Urinary bladder (tissue), 4 donors: ENCODE measurements around the gene CACNA1C. TPM values are rescaled to one million over a fixed set of nuclear protein-coding genes. Genes with fewer than 3 reads are reported as not detected.

ENCODE experiments used
- DNase-seq: peaks from one replicate; pipeline ENCODE4 v3.0.0-alpha.2; 2015; ENCODE audit errors: extremely low spot score
- H3K27ac ChIP-seq: one replicate; pipeline ENCODE4 v1.5.1; 2013; ENCODE audit warnings: low read depth, mild to moderate bottlenecking, moderate library complexity
- H3K36me3 ChIP-seq: one replicate; pipeline ENCODE4 v1.6.1; 2013; ENCODE audit warnings: mild to moderate bottlenecking, moderate library complexity; ENCODE audit not compliant: insufficient read depth
- H3K4me1 ChIP-seq: one replicate; pipeline ENCODE4 v1.6.1; 2013; ENCODE audit warnings: mild to moderate bottlenecking, moderate library complexity; ENCODE audit not compliant: insufficient read depth
- H3K4me3 ChIP-seq: one replicate; pipeline ENCODE4 v1.5.1; 2013; ENCODE audit warnings: low read depth, low read length
- WGBS: extraction: QIAGEN DNeasy Blood & Tissue Kit; methylation state at CpG from one replicate; pipeline ENCODE4 v1.1.7; 2013; 5-methylcytosine and 5-hydroxymethylcytosine counted together
- polyA plus RNA-seq: library from polyadenylated mRNA; stranded (reverse); fragments of 200-250 nt; gene quantifications from one replicate; pipeline ENCODE4 v1.2.3, GENCODE V29; 2013
- total RNA-seq: library from RNA; depleted of rRNA; stranded (reverse); fragments of >200 nt; gene quantifications from one replicate; pipeline ENCODE4 v1.2.3, GENCODE V29; 2014
- donor health status: healthy with polysubstance abuse.
- donor health status: healthy.

CACNA1C gene
- total and polyA plus RNA-seq, 2 donors, result 25.7 to 34.5 TPM

DNA sequence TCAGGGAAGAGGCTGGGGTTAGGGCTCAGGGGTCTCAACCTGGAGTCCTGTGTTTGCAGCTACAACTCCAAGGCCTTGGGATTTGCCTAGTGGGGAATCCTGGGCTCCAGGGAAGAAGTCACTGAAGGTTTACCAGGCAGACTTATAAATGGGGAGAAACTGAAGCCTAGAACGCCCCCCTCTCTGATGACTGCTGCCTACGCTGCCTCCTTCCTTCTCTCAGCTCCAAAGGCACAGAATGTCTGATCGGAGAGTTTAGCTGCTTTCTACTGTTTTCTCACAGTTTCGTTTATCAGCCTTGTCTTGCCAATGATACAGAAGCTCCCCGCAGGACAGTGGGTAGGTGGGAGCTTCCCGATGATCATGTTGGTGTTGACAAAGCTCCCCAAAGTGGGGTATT is 101.7 kb downstream of the CACNA1C start:
- no peak for DNase-seq
- no peaks in the 10 kb centered on the region for H3K36me3 ChIP-seq
- 94% methylated on average over 6 of the region's 6 CpGs for WGBS
- H3K4me3 ChIP-seq, result no peak overlapping the region
- no peak overlapping the region for H3K27ac ChIP-seq
- H3K4me1 ChIP-seq, result no peaks in the 10 kb centered on the region

DNA sequence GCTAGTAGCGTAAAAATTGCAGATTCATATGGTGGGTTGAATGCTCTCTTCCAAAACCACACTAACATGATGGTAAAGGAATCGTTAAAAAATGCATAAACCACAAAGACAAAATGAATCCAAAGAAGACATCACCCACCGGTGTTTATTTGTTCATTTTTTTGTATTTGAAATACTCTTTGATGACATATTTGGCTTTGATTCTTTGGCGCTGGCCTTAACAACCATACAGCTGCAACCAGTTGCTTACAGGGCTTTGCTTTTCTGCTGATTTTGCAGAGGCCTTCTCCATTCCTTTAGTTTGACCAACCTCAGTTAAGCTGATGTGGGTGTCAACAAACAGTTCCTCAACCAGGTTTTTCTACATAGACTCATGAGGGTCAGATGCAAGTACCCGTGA is 103.5 kb downstream of the CACNA1C start:
- no peak overlapping the region for H3K4me3 ChIP-seq
- 77% methylated on average over 5 of the region's 5 CpGs for WGBS
- no peak overlapping the region for H3K27ac ChIP-seq
- DNase-seq, result no peak
- H3K4me1 ChIP-seq, result no peaks in the 10 kb centered on the region
- H3K36me3 ChIP-seq, result no peaks in the 10 kb centered on the region

DNA sequence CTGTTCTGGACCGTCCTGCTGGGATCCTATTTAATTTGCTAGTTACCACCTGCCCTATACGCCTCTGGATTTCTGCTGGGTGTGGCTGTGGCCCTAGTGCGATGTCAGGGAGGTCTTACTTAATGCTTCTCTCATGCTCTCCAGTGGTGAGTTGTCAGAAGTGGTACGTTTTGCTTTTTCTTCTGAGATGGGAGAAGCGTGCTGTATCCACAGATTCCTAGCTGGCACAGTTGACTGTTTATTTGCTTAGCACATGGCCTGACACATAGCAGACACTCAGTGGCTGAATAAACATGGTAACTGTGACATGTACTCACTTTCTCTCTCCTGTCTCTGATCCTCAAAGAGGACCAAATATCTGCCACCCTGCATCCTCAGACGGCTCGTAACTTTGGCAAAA is 107.3 kb downstream of the CACNA1C start:
- Histone ChIP-seq H3K4me1 (no peaks in the 10 kb centered on the region), H3K4me3 (no peak overlapping the region), H3K36me3 (no peaks in the 10 kb centered on the region), H3K27ac (no peak overlapping the region)
- 82% methylated on average over 7 of the region's 7 CpGs for WGBS
- DNase-seq, result no peak

DNA sequence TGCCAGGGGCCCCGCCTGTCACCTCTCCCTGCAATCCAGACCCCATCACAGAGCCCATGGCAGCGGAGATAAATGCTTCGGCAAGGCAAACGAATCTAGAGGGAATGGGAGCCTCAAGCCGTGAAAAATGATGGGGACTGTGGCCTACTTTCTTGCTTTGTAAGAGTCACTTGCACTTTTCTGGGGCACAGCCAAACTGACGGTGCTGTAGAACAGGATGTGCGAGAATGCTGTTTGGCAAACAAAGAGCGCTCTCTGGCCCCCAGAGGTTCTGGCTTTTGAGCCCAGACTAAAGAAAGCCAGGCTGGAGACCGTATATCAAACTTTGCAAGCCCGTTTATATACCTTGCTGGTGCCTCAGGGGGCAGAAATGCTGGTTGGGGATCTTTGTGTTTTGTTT is 108.7 kb downstream of the CACNA1C start:
- Histone ChIP-seq H3K4me1 (no peaks in the 10 kb centered on the region), H3K4me3 (no peak overlapping the region)
- no peak for DNase-seq

DNA sequence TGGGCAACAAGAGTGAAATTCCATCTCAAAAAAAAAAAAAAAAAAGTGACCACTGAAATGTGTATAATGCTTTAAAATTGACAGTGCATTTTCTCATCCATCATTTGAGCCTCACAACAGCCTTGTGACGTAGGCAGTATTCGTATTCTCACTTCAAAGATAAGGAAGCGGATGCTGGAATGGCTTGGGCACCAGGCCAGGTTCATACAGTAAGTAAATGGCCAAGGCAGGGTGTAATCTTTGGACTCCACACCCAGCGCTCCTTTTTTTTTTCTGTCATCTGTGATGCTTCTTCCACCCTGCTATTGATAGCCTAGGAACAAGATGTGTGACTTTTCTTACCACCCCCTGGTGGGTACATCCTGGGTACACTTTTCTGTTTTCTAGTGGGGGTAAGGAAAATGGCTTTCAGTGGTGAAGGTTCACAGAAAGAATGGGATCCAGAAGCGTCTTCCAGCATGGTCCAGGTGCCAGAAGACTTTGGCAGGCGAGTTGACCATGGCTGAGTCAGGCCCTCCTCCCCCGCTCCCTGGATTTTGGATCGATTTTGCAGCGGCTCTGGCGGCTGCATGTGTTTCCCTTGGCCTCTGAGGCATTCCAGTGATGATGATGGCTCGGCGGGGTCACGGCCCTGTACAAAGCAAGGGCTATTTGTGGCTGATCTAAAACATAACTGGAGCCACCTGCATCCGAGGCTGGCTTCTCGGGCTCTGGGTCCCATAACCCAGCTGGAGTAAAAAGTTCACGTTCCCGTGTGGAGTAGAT is 110.6 kb downstream of the CACNA1C start:
- Histone ChIP-seq H3K4me3 (no peak overlapping the region), H3K36me3 (no peaks in the 10 kb centered on the region), H3K27ac (no peak overlapping the region), H3K4me1 (no peaks in the 10 kb centered on the region)
- 24% methylated on average over 17 of the region's 17 CpGs for WGBS
- no peak for DNase-seq

More for the DNA sequence above, 108.7 kb downstream of the CACNA1C start:
- Histone ChIP-seq H3K36me3 (no peaks in the 10 kb centered on the region), H3K27ac (no peak overlapping the region)
- WGBS, result 51% methylated on average over 10 of the region's 10 CpGs

DNA sequence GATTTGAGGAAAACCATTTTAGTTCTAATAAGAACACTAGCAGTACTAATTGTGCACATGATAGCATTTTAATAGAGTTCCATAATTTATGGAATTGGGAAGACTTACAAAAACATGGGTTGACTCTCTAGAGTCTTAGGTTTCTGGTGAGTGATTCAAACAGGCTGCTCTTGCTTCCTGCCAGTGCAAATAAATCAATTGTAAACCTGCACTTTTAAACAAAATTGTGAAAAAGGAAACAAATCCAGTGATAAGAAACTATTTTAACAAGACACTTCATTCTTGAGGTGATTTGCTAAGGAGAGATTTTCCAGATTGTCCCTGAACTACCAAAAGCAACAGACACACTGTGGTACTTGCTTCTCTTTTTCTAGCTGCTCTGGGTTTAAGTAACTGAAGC is 112.2 kb downstream of the CACNA1C start:
- DNase-seq, result no peak
- no peaks in the 10 kb centered on the region for H3K36me3 ChIP-seq
- no peak overlapping the region for H3K27ac ChIP-seq
- H3K4me1 ChIP-seq, result no peaks in the 10 kb centered on the region
- H3K4me3 ChIP-seq, result no peak overlapping the region

DNA sequence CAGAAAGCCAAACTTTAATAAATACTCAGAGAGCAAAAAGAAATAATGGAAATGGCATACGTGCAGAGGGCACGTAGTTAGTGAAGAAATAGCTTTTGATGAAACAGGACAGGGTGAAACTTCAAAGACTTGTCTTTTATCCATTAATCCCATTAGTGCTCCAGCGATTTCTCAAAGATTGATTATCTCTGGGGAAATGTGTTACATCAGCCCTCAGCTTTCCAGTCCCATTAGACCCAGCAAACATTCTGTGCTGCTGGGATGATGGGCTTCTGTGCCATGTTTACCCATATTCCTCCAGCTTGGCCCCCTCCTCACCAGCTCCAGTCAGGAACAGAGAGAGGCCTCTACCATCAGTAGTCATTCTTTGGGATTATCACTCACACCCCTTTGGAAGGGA is 113.1 kb downstream of the CACNA1C start:
- Histone ChIP-seq H3K4me3 (no peak overlapping the region), H3K27ac (no peak overlapping the region), H3K36me3 (no peaks in the 10 kb centered on the region), H3K4me1 (no peaks in the 10 kb centered on the region)
- WGBS, result 75% methylated on average over 3 of the region's 3 CpGs
- DNase-seq, result no peak

DNA sequence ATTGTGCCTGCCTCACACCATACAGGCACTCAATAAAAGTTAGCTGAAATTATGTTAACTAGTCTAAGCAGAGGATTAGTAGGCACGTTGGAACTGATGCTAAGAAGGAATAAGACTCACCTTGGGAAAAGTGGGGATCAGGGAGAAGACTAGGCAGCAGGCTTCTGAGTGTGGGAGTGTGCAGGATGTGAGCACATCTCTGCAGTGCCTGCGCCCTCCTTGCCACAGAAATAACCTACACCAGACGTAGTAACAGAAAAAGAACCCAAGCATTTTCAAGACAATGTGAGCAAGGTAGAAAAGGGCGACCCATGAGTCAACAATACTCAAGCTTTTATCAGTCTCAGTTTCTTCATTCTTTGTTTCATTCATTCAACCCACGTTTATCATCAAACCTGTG is 113.9 kb downstream of the CACNA1C start:
- no peak overlapping the region for H3K4me3 ChIP-seq
- WGBS, result 87% methylated on average over 5 of the region's 5 CpGs

DNA sequence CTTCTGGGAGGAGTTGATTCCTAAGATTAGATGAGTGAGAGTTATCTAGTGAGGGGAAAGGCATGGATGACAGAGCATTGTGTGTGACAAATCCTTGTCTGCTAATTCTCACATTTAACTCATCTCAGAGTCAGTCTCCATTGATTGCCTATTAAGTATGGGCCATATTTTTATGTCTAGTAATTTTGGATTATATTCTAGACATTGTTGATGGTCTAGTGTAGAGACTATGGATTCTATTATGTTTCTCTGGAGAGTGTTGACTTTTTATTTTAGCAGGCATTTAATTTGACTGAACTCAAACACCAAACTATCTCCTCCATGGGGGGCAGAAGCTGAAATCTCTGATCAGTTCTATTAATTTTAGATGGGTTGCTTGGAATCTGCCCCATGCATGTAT is 114.4 kb downstream of the CACNA1C start:
- DNase-seq, result no peak
- no peaks in the 10 kb centered on the region for H3K4me1 ChIP-seq
- no peak overlapping the region for H3K27ac ChIP-seq
- no peaks in the 10 kb centered on the region for H3K36me3 ChIP-seq
- no peak overlapping the region for H3K4me3 ChIP-seq

More for the DNA sequence above, 113.9 kb downstream of the CACNA1C start:
- Histone ChIP-seq H3K4me1 (no peaks in the 10 kb centered on the region), H3K36me3 (no peaks in the 10 kb centered on the region), H3K27ac (no peak overlapping the region)
- no peak for DNase-seq

DNA sequence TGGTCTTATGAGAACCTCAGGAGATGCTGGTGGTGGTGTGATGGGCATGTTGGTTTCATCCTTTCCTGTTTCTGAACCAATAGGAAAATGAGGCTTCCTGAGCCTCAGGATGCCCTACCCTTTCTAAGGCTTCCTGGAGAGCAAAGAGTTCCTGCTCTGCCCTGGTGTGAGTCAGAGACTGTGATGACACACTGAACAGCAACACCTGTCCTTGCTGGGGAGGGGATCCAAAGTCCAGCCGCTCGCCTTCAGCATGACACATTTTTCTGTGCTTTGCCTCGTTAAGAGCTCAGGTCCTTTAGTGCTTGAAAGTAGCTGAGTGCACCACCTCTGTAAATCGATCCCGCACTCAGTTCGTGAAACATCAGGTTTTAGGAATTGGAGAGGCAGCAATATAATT is 116.0 kb downstream of the CACNA1C start:
- WGBS, result 90% methylated on average over 6 of the region's 6 CpGs
- Histone ChIP-seq H3K4me3 (no peak overlapping the region), H3K36me3 (no peaks in the 10 kb centered on the region), H3K27ac (no peak overlapping the region), H3K4me1 (no peaks in the 10 kb centered on the region)
- DNase-seq, result no peak

DNA sequence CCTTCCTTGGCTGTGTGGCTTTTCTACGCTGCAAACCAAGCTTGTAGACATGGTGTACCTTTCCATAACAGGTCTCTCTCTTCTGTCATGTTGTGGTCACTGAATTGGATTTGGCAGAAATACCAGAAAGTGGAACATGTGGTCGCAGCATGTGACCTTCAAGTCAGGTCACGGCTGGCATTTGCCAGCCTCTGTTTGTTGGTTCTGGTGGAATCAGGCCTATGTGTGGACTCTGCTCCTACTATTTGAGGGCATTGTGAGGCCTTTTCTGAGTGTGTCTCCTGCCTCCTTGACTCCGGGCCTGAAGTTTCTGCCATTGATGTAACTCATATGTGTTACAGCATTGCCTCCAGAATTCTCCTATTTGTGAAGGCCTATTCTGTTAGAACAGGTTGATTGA is 116.7 kb downstream of the CACNA1C start:
- H3K4me1 ChIP-seq, result no peaks in the 10 kb centered on the region
- no peaks in the 10 kb centered on the region for H3K36me3 ChIP-seq
- DNase-seq, result no peak
- H3K4me3 ChIP-seq, result no peak overlapping the region
- WGBS, result 92% methylated on average over 4 of the region's 4 CpGs
- no peak overlapping the region for H3K27ac ChIP-seq

DNA sequence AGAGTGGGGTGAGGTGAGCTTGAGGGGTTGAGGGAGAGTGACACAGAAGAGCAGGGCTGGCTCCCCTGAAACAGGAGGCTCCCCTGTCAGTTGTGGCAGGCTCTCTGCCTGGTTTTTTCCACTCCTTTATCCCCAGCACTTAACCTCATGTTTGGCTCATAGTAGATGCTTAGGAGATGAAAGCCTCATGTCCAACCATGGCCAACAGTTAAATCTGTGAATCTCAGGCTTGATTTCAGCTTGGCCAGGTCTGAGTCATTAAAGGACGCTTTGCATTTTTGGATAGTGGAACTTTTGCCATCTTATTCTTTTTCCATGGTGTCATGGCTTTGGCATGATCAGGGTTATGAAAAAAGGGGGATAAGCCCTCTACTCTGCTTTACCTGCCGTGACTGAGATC is 117.2 kb downstream of the CACNA1C start:
- Histone ChIP-seq H3K36me3 (no peaks in the 10 kb centered on the region), H3K4me3 (no peak overlapping the region), H3K4me1 (no peaks in the 10 kb centered on the region), H3K27ac (no peak overlapping the region)
- DNase-seq, result no peak
- WGBS, result 70% methylated on average over 2 of the region's 2 CpGs

DNA sequence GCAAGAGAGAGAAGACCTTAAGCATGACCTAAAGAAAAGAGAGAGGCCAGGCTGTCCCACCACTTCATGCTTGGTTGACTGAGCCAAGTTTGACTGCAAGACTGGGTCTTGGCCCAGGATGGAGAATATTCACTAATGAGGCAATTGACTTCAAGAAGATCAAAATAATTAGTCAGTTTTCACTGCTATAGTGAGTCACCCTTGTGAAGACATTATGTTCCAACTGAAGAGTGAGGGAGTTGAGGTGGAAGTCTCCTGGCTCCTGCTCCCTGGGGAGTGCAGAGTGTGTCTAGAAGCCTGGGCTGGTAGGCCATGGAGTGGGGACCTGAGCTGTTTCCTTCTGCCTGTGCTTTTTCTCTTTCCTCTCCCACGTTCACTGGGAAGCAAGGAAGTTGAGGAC is 117.6 kb downstream of the CACNA1C start:
- DNase-seq, result no peak
- 85% methylated on average over 1 of the region's 1 CpG for WGBS

DNA sequence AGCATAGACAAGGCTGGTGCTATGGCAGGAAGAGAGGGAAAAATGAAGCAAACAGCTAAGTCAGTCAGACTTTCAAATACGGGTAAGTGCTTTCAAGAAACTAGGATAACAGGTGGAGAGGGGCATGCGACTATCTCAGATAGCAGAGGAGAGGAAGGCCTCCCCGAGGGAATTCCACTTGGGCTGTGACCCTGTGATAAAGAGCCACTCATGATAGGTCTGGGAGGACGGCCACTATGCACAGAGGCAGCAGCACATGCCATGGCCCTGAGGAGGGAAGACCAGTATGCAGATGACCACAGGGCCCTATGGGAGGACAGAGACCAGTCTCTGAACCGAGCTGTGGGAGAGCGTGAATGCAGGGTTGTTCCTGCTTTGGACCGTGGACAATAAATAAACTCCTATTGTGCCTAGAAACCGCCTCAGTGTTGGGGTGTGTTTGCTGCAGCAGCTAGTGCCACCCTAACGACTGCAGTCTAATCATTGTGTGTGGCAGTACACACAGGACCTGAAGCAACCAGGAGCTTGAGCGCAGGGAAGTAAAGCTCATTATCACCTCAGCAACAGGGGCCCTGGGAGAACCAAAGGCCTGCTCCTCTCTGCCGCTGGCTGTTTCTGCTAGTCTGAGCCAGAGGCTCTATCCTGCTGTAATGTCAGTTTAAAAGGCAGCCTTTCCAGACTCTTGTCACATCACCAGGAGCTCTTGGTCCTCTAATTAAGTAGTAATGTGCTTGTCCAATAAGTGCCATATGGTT is 119.1 kb downstream of the CACNA1C start:
- H3K4me1 ChIP-seq, result no peaks in the 10 kb centered on the region
- 82% methylated on average over 11 of the region's 11 CpGs for WGBS

More for the DNA sequence above, 117.6 kb downstream of the CACNA1C start:
- no peak overlapping the region for H3K27ac ChIP-seq
- H3K36me3 ChIP-seq, result no peaks in the 10 kb centered on the region
- H3K4me1 ChIP-seq, result no peaks in the 10 kb centered on the region
- no peak overlapping the region for H3K4me3 ChIP-seq

More for the DNA sequence above, 119.1 kb downstream of the CACNA1C start:
- no peak for DNase-seq
- H3K36me3 ChIP-seq, result no peaks in the 10 kb centered on the region
- H3K27ac ChIP-seq, result no peak overlapping the region
- H3K4me3 ChIP-seq, result no peak overlapping the region
